ENCODE data around the gene HSP90AB1. TPM values are rescaled to one million over a fixed set of nuclear protein-coding genes. Genes with fewer than 3 reads are reported as not detected.

The HSP90AB1 gene
- total RNA-seq, 2 experiments from 2014 or later = 2,120 to 2,263 TPM

DNA sequence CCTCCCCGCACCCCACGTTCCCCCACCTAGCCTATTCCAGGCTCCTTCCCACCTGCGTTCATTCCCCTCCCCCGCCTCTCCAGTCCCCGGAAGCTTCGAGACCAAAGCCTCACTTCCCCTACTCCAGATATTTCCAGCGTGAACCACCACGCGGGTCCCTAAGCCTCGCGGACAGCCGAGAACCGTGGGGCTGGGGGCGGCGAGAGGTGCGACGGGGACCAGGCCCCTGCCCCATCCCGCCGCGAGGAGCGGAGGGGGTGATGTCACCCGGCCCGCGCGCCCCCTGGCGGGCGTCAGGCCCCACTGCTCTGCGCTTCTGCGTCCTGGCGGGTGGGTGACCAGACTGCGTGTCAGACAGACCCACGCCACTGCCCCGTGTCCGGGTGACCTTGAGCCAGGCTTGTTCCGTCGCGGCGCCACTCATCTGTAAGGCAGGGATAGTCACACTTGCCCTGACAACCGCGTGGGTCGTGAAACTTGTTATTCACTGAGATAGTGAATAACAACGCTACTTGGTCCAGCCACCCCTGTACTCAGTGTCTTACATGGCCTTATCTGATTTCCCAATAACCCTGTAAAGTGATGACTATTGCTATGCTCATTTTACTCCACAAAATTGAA, 9.0 kb upstream of the HSP90AB1 start:
- Mint-ChIP-seq H3K4me3 (peak overlapping the region; percentile 75), H3K9me3 (ENCODE audit: low read depth) (no peaks in the 10 kb centered on the region), H3K27ac (peak overlapping the region; percentile 94), H3K4me1 (peaks cover 31% of the 10 kb centered on the region), H3K27me3 (no peaks in the 10 kb centered on the region), H3K36me3 (ENCODE audit: low read depth) (peaks cover 7% of the 10 kb centered on the region)
- ATAC-seq (peak; percentile 78), DNase-seq (peak; percentile 88)
- CTCF ChIA-PET = interaction anchor here (0.6 to 1.7 kb wide), 6 partner anchors 13 to 77 kb away, joined by 3 to 8 read pairs (median 4); no protein-coding TSS in a partner anchor
- POLR2A ChIA-PET = interaction anchor here (0.6 to 1.8 kb wide), 4 partner anchors 9 to 536 kb away, joined by 3 to 15 read pairs (median 4); partner anchors contain the start of gene HSP90AB1
- intact Hi-C loops (cut with DNase I, micrococcal nuclease) = loop anchor here (1.0 to 5.0 kb wide), 9 partner anchors 8 to 149 kb away; partner anchors contain the start of genes CDC5L (in 1 of the 2), MRPL14 (in 1 of the 2), NFKBIE (in 1 of the 2) and SLC29A1 (in 1 of the 2)

DNA sequence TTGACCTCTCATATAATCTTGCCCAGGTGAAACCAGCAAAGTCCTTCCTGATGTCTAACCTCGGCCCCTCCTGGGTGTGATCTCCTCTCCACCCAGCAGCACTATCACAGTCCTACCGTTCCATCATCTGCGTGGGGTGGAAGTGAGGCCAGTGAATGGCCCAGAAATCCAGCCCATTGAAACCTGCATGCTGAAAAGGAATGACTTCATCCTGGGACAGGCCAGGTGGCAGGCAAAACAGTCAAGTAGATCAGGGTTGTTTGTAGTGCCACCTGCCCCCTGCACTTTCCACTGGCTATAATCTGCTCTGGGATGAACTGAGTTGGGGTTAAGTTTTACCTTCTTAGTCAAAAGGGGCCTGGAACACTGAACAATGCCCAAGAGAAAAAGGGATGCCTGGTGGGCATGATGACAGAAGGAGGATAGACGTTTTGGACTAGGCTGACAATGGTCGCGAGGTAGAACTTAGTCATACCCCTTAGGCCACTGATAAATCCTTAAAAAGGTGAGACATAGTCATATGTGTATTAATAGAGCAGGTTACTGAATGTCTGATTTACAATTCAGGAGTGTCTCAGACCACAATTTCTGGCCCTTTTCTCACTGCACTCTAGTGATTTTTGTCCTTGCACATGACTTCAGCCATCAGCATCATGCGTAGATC, 8.1 kb upstream of the HSP90AB1 start:
- Mint-ChIP-seq H3K27me3 (no peaks in the 10 kb centered on the region), H3K27ac (peak overlapping the region; percentile 94), H3K36me3 (ENCODE audit: low read depth) (peaks cover 2% of the 10 kb centered on the region), H3K4me3 (peak overlapping the region; percentile 75), H3K9me3 (ENCODE audit: low read depth) (no peaks in the 10 kb centered on the region), H3K4me1 (peaks cover 31% of the 10 kb centered on the region)
- ChIA-PET POLR2A (interaction anchor here (0.7 to 1.8 kb wide), 2 partner anchors 8 to 33 kb away, joined by 3 to 15 read pairs; partner anchors contain the start of gene HSP90AB1), CTCF (interaction anchor here (0.7 kb wide), 1 partner anchor 18 kb away, joined by 3 read pairs; no protein-coding TSS in a partner anchor)
- DNase-seq (no peak), ATAC-seq (no peak)
- intact Hi-C loops (cut with DNase I, micrococcal nuclease) = loop anchor here (1.0 to 5.0 kb wide), 7 partner anchors 7 to 148 kb away; partner anchors contain the start of genes CDC5L (in 1 of the 2), MRPL14 (in 1 of the 2), NFKBIE (in 1 of the 2) and SLC29A1 (in 1 of the 2)

DNA sequence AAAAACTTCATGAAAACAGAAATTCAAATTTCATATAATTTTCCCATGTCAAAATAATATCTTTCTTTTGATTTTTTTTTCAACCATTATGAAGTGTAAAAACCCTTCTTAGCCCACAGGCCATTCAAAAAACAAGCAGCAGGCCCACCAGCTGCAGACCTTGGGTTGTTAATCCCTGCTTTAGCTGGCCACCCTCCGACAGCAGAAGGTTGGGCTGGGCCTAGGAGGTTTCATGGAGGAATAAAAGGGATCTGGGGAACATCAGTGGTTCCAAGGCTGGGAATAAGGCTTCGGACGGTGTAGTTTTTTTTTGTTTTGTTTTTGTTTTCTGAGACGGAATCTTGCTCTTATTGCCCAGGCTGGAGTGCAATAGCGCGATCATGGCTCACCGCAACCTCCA, 3.6 kb upstream of the HSP90AB1 start:
- Mint-ChIP-seq H3K4me1 (peaks cover 24% of the 10 kb centered on the region), H3K27me3 (no peaks in the 10 kb centered on the region), H3K27ac (no peak overlapping the region), H3K9me3 (ENCODE audit: low read depth) (no peaks in the 10 kb centered on the region), H3K4me3 (no peak overlapping the region), H3K36me3 (ENCODE audit: low read depth) (peaks cover 16% of the 10 kb centered on the region)
- no peak for DNase-seq
- ChIA-PET CTCF (interaction anchor here (1.3 to 1.8 kb wide), 2 partner anchors 13 to 19 kb away, joined by 3 to 4 read pairs; no protein-coding TSS in a partner anchor), POLR2A (interaction anchor here (0.5 kb wide), 1 partner anchor 101 kb away, joined by 4 read pairs; no protein-coding TSS in a partner anchor)
- no peak for ATAC-seq
- intact Hi-C loops (cut with DNase I, micrococcal nuclease) = loop anchor here in 1 of 2 experiments (10.0 kb wide), 1 partner anchor 1131 kb away; the partner anchor contains the start of gene SUPT3H

DNA sequence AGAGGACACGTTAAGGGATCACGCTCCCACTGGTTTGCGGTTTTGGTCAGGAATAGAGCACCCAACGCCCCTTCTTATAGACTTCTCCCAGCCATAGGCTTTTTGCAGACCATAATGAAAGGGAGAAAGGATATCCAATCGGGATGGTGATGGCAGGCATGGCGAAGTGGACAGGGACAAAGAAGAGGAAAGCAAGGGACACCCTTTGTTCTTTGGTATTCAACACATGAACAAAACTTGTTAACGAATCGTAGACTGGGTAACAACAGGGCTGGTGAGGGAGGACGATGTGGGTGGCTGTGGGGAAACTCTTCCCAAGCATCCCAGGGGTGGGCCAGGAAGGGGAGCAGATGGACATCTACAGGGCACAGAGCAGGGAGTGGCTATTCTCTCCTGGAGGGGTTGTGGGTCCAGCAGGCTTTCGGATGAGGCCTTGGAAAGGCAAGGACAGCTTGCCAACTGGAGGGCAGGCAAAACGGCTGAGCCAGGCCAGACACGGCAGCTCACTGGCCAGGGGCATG, 1.4 kb upstream of the HSP90AB1 start:
- ChIA-PET POLR2A (interaction anchor here (3.6 to 5.0 kb wide), 2 partner anchors 11 to 22 kb away, joined by 55 to 70 read pairs; partner anchors contain the start of genes SLC29A1 and SLC35B2), CTCF (interaction anchor here (1.2 to 4.9 kb wide), 5 partner anchors 8 to 88 kb away, joined by 4 to 40 read pairs (median 5); partner anchors contain the start of genes SLC29A1 and SLC35B2)
- H3K4me3 Mint-ChIP-seq = peak overlapping the region; percentile 97
- H3K27me3 Mint-ChIP-seq = no peaks in the 10 kb centered on the region
- peaks cover 37% of the 10 kb centered on the region for H3K36me3 Mint-ChIP-seq (ENCODE audit: low read depth)
- H3K4me1 Mint-ChIP-seq = peaks cover 31% of the 10 kb centered on the region
- ATAC-seq (no peak), DNase-seq (no peak)
- no peaks in the 10 kb centered on the region for H3K9me3 Mint-ChIP-seq (ENCODE audit: low read depth)
- intact Hi-C loops (cut with DNase I, micrococcal nuclease) = loop anchor here (5.0 to 10.0 kb wide), 4 partner anchors 473 to 1129 kb away; partner anchors contain the start of genes POLH (in 1 of the 2), POLR1C (in 1 of the 2), SUPT3H (in 1 of the 2) and VEGFA (in 1 of the 2)
- H3K27ac Mint-ChIP-seq = peak overlapping the region; percentile 99

DNA sequence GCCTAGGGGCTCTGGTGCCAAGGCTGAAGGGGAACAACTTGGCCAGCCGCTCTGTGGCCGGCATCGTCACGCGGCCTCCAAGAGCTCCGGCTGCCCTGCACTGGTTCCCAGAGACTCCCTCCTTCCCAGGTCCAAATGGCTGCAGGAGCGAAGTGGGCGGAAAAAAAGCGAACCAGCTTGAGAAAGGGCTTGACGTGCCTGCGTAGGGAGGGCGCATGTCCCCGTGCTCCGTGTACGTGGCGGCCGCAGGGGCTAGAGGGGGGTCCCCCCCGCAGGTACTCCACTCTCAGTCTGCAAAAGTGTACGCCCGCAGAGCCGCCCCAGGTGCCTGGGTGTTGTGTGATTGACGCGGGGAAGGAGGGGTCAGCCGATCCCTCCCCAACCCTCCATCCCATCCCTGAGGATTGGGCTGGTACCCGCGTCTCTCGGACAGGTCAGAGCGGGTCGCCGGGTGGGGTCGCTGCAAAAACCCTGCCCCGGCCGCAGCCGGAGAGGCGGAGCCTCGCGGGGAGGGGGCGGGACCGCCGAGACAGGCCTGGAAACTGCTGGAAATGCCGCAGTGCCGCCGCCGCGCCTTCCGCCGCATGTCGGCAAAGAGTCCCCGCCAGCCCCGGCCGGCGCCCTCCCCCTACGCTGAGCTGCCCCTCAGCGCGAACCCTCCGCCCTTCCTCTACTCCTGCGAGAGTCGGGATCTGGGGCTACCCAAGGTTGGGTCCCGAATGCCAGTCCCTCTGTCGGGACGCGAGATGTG, 814 bp upstream of the HSP90AB1 start:
- Mint-ChIP-seq H3K4me1 (peaks cover 37% of the 10 kb centered on the region), H3K27me3 (no peaks in the 10 kb centered on the region), H3K27ac (peak overlapping the region; percentile 99), H3K4me3 (peak overlapping the region; percentile 97), H3K36me3 (ENCODE audit: low read depth) (peaks cover 43% of the 10 kb centered on the region), H3K9me3 (ENCODE audit: low read depth) (no peaks in the 10 kb centered on the region)
- ChIA-PET CTCF (interaction anchor here (1.1 to 4.9 kb wide), 8 partner anchors 9 to 89 kb away, joined by 3 to 40 read pairs (median 6); partner anchors contain the start of genes SLC29A1 and SLC35B2), POLR2A (interaction anchor here (0.6 to 5.0 kb wide), 16 partner anchors 8 to 617 kb away, joined by 3 to 70 read pairs (median 6); partner anchors contain the start of genes CAPN11, CDC5L, GTPBP2 and SLC29A1)
- DNase-seq (peak; percentile 92), ATAC-seq (peak; percentile 47)
- intact Hi-C loops (cut with DNase I, micrococcal nuclease) = loop anchor here (1.0 to 10.0 kb wide), 13 partner anchors 8 to 1129 kb away; partner anchors contain the start of genes MRPL14 (in 2 of the 2), TMEM63B (in 2 of the 2), VEGFA (in 2 of the 2) and GTPBP2 (in 1 of the 2)

DNA sequence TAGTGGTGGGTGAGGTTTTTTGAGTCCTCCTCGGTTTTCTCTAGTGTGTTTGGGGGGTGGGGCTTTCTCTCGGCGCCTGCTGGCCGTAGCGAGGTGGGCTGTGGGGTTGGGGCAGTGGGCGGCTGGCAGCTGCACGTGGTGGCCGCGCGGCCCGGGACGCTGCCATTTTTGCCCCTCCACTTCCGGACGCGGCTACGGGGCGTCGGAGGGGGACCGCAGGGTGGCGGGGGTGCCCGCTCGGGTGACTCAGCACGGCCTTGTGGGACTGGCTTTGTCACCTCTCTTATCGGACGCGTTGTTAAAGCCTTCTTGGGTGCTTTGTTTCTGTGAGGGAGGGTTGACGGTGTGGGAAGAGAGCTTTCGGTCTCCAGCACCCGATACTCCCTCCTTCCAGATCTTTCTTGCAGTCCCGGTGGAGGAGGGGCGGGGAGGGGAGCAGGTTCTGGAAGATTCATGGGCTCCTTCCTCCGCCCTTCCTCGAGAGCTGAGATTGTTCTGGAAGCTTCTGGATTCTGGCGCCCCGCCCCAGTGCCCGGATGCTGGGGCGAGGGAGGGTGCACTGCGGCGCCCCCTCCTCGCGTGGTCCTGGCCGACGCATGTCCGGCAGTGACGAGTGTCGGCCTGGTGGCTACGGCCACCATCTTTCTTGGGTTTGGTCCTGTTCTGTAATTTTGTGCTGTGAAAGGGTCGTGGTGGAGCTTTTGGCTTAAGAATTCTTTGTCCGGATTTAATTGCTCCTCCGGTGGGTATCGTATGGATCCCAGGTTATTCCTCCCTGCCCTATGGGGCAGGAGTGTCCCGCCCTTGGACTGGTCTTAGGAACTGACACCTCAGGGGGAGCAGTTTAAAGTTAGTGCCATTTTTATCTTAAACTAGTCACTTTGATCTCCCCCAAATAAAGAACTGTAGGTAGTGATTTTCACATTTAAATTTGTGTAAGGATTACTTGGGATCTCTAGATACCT, 719 bp downstream of the HSP90AB1 start:
- DNase-seq (peak; percentile 94), ATAC-seq (peak; percentile 52)
- H3K36me3 Mint-ChIP-seq (ENCODE audit: low read depth) = peaks cover 59% of the 10 kb centered on the region
- CTCF ChIA-PET = interaction anchor here (0.6 to 4.9 kb wide), 7 partner anchors 9 to 474 kb away, joined by 3 to 40 read pairs (median 4); partner anchors contain the start of gene SLC35B2
- intact Hi-C loops (cut with DNase I, micrococcal nuclease) = loop anchor here (1.0 to 10.0 kb wide), 11 partner anchors 10 to 1127 kb away; partner anchors contain the start of genes SLC35B2 (in 2 of the 2), VEGFA (in 2 of the 2), CDC5L (in 1 of the 2) and MRPL14 (in 1 of the 2)
- H3K4me3 Mint-ChIP-seq = peak overlapping the region; percentile 97
- no peaks in the 10 kb centered on the region for H3K9me3 Mint-ChIP-seq (ENCODE audit: low read depth)
- peak overlapping the region; percentile 99 for H3K27ac Mint-ChIP-seq
- H3K27me3 Mint-ChIP-seq = no peaks in the 10 kb centered on the region
- H3K4me1 Mint-ChIP-seq = peaks cover 44% of the 10 kb centered on the region
- POLR2A ChIA-PET = interaction anchor here (0.6 to 5.0 kb wide), 13 partner anchors 9 to 1195 kb away, joined by 3 to 70 read pairs (median 8); partner anchors contain the start of genes CDC5L, GTPBP2, SLC29A1 and SLC35B2

DNA sequence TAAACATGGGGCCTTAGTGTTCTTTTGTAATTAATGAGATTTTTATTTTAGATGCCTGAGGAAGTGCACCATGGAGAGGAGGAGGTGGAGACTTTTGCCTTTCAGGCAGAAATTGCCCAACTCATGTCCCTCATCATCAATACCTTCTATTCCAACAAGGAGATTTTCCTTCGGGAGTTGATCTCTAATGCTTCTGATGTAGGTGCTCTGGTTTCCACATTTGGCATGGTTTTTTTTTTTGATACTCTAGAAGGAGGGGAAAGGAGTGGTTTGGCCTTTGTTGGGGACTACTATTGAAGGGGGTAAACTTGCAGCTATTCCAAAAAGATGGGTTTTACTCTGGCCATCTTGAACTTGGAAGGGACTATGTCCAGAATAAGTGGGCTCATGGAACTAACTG, 1.7 kb downstream of the HSP90AB1 start:
- peaks cover 53% of the 10 kb centered on the region for H3K4me1 Mint-ChIP-seq
- ChIA-PET CTCF (interaction anchor here (0.7 to 4.9 kb wide), 3 partner anchors 8 to 76 kb away, joined by 3 to 40 read pairs (median 3); partner anchors contain the start of gene SLC35B2), POLR2A (interaction anchor here (1.1 to 5.0 kb wide), 3 partner anchors 8 to 25 kb away, joined by 5 to 70 read pairs (median 55); partner anchors contain the start of genes SLC29A1 and SLC35B2)
- no peak for DNase-seq
- no peaks in the 10 kb centered on the region for H3K27me3 Mint-ChIP-seq
- peak overlapping the region; percentile 97 for H3K4me3 Mint-ChIP-seq
- H3K9me3 Mint-ChIP-seq (ENCODE audit: low read depth) = no peaks in the 10 kb centered on the region
- H3K27ac Mint-ChIP-seq = peak overlapping the region; percentile 99
- peaks cover 68% of the 10 kb centered on the region for H3K36me3 Mint-ChIP-seq (ENCODE audit: low read depth)
- intact Hi-C loops (cut with DNase I, micrococcal nuclease) = loop anchor here (5.0 to 10.0 kb wide), 4 partner anchors 476 to 1126 kb away; partner anchors contain the start of genes POLH (in 1 of the 2), POLR1C (in 1 of the 2), SUPT3H (in 1 of the 2) and VEGFA (in 1 of the 2)
- no peak for ATAC-seq

DNA sequence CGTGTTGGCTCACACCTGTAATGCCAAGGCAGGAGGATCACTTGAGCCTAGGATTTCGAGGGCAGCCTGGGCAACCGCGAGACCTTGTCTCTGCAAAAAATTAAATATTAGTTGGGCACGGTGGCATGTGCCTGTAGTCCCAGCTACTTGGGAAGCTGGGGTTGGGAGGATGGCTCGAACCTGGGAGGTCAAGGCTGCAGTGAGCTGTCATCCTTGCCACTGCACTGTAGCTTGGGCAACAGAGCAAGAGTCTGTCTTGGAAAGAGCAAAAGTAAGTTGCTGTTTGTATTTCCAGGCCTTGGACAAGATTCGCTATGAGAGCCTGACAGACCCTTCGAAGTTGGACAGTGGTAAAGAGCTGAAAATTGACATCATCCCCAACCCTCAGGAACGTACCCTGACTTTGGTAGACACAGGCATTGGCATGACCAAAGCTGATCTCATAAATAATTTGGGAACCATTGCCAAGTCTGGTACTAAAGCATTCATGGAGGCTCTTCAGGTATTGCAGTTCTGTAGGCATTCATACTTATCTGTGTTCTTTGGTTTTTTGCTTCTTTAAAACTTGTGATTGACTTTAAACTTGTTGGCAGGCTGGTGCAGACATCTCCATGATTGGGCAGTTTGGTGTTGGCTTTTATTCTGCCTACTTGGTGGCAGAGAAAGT, 2.3 kb downstream of the HSP90AB1 start:
- Mint-ChIP-seq H3K27ac (peak overlapping the region; percentile 99), H3K9me3 (ENCODE audit: low read depth) (no peaks in the 10 kb centered on the region), H3K27me3 (no peaks in the 10 kb centered on the region), H3K4me1 (peaks cover 56% of the 10 kb centered on the region), H3K36me3 (ENCODE audit: low read depth) (peaks cover 73% of the 10 kb centered on the region), H3K4me3 (peak overlapping the region; percentile 97)
- CTCF ChIA-PET = interaction anchor here (0.7 to 4.9 kb wide), 2 partner anchors 7 to 29 kb away, joined by 3 to 40 read pairs; partner anchors contain the start of gene SLC35B2
- ATAC-seq (no peak), DNase-seq (no peak)
- POLR2A ChIA-PET = interaction anchor here (0.6 to 1.1 kb wide), 3 partner anchors 15 to 822 kb away, joined by 4 to 5 read pairs (median 5); partner anchors contain the start of gene ABCC10
- intact Hi-C loops (cut with DNase I, micrococcal nuclease) = loop anchor here (5.0 to 10.0 kb wide), 4 partner anchors 477 to 1126 kb away; partner anchors contain the start of genes POLH (in 1 of the 2), POLR1C (in 1 of the 2), SUPT3H (in 1 of the 2) and VEGFA (in 1 of the 2)
